ENCODE results near the gene NBPF10.
"Not testable (repeated sequence)": the region's sequence is repeated elsewhere in the genome, so short reads cannot be mapped to it uniquely, and the experiment has no call there.

Gene NBPF10

GRCh38 chr1:146144465-146144864 is at the start of gene NBPF10:
Gene NBPF10 (minus strand): TSS chr1:146144804. CDS start chr1:146144769, 35 bp downstream.
- DNase-seq (ENCODE audit: low read depth): not testable (repeated sequence)

- not testable (repeated sequence) for DNase-seq (ENCODE audit: low read depth)
Measured at GRCh38 chr1:146174531-146174930, 29.9 kb upstream of the NBPF10 start.

- not testable (repeated sequence) for DNase-seq (ENCODE audit: low read depth)
Measured at GRCh38 chr1:146167740-146168139, 23.1 kb upstream of the NBPF10 start.

GRCh38 chr1:146167273-146167672 is 22.7 kb upstream of the NBPF10 start:
- DNase-seq (ENCODE audit: low read depth): not testable (repeated sequence)
